GM12891 (cell line): Measurements from ENCODE around the gene DDX4.

Experiments
- DNase-seq: peaks from one replicate; pipeline ENCODE4 v3.0.0; 2011; ENCODE audit warnings: low spot score; ENCODE audit not compliant: insufficient read length
- FAIRE-seq: peaks from 2 replicates; lab custom pipeline; 2011; peaks lifted over from hg19 to GRCh38; lab: Jason Lieb, UNC
- PAX5 ChIP-seq: IDR thresholded peaks from 2 replicates; pipeline ENCODE4 v1.6.1; 2011; ENCODE audit warnings: low read length, moderate library complexity, mild to moderate bottlenecking; ENCODE audit not compliant: insufficient read depth, severe bottlenecking
- POLR2A ChIP-seq: IDR thresholded peaks from 2 replicates; pipeline ENCODE4 v1.6.1; 2011; ENCODE audit warnings: low read depth, low read length, control low read depth
- POLR2AphosphoS5 ChIP-seq: IDR thresholded peaks from 2 replicates; pipeline ENCODE4 v1.6.1; 2011; ENCODE audit warnings: low read depth, low read length, control low read depth
- POU2F2 ChIP-seq: IDR thresholded peaks from 2 replicates; pipeline ENCODE4 v1.6.1; 2011; ENCODE audit warnings: low read depth, mild to moderate bottlenecking, control low read depth, low read length, moderate library complexity
- SPI1 ChIP-seq: IDR thresholded peaks from 2 replicates; pipeline ENCODE4 v1.6.1; 2011; ENCODE audit warnings: low read depth, low read length, control low read depth
- TAF1 ChIP-seq: IDR thresholded peaks from 2 replicates; pipeline ENCODE4 v1.6.1; 2011; ENCODE audit warnings: low read depth, low read length, control low read depth

Gene DDX4

GRCh38 chr5:55724281-55724680, 13.6 kb upstream of the DDX4 start:
- DNase-seq (no peak), FAIRE-seq (no peak)
- TF ChIP-seq POLR2A = no peak
- TF ChIP-seq POLR2AphosphoS5 = no peak
- TF ChIP-seq POU2F2 = no peak
- TF ChIP-seq PAX5 = no peak
- TF ChIP-seq TAF1 = no peak
- TF ChIP-seq SPI1 = no peak

- TF ChIP-seq POU2F2 (no peak), SPI1 (no peak), PAX5 (no peak), POLR2A (no peak)
- no peak for FAIRE-seq
Observed at GRCh38 chr5:55731848-55732247, 6.0 kb upstream of the DDX4 start.

GRCh38 chr5:55732585-55732984, 5.3 kb upstream of the DDX4 start:
- DNase-seq = no peak
- no peak for FAIRE-seq
- TF ChIP-seq POLR2A = no peak
- no peak for TF ChIP-seq POU2F2
- no peak for TF ChIP-seq TAF1
- no peak for TF ChIP-seq PAX5
- no peak for TF ChIP-seq POLR2AphosphoS5
- no peak for TF ChIP-seq SPI1

More at GRCh38 chr5:55731848-55732247, 6.0 kb upstream of the DDX4 start:
- no peak for DNase-seq

- FAIRE-seq = no peak
- no peak for DNase-seq
- TF ChIP-seq TAF1 (no peak), POLR2A (no peak), POU2F2 (no peak), SPI1 (no peak), PAX5 (no peak), POLR2AphosphoS5 (no peak)
Observed at GRCh38 chr5:55734658-55735057, 3.2 kb upstream of the DDX4 start.

- TF ChIP-seq POLR2AphosphoS5 (no peak), PAX5 (no peak), TAF1 (no peak), POLR2A (no peak), SPI1 (no peak), POU2F2 (no peak)
- DNase-seq (no peak), FAIRE-seq (no peak)
Observed at GRCh38 chr5:55742778-55743177, 4.9 kb downstream of the DDX4 start.

- DNase-seq (no peak), FAIRE-seq (no peak)
- TF ChIP-seq POU2F2 (no peak), SPI1 (no peak), POLR2A (no peak), TAF1 (no peak), PAX5 (no peak), POLR2AphosphoS5 (no peak)
Observed at GRCh38 chr5:55747778-55748318, 10.0 kb downstream of the DDX4 start.

GRCh38 chr5:55749387-55749786, 11.5 kb downstream of the DDX4 start:
- TF ChIP-seq POLR2AphosphoS5 (no peak), POU2F2 (no peak), TAF1 (no peak), PAX5 (no peak), POLR2A (no peak), SPI1 (no peak)
- DNase-seq (no peak), FAIRE-seq (no peak)

GRCh38 chr5:55750063-55750462, 12.2 kb downstream of the DDX4 start:
- no peak for FAIRE-seq
- no peak for TF ChIP-seq PAX5
- no peak for TF ChIP-seq POLR2AphosphoS5
- no peak for TF ChIP-seq POLR2A
- no peak for TF ChIP-seq SPI1
- TF ChIP-seq POU2F2 = no peak
- TF ChIP-seq TAF1 = no peak

GRCh38 chr5:55750499-55750898, 12.6 kb downstream of the DDX4 start:
- TF ChIP-seq SPI1 (no peak), POLR2AphosphoS5 (no peak), POU2F2 (no peak), PAX5 (no peak), POLR2A (no peak), TAF1 (no peak)
- FAIRE-seq = no peak
- no peak for DNase-seq

More at GRCh38 chr5:55750063-55750462, 12.2 kb downstream of the DDX4 start:
- no peak for DNase-seq

GRCh38 chr5:55758231-55758630, 20.4 kb downstream of the DDX4 start:
- TF ChIP-seq POLR2A (no peak), POU2F2 (no peak), SPI1 (no peak), POLR2AphosphoS5 (no peak), PAX5 (no peak), TAF1 (no peak)
- FAIRE-seq (no peak), DNase-seq (no peak)
